DLD1 (cell line): ENCODE measurements around the gene STK33.

ENCODE experiments used
- in situ Hi-C: cut with HindIII; loops from 2 replicates; pipeline ENCODE4 v1.10.0; 2017; ENCODE audit warnings: low sequenced_read_pairs

STK33 gene

DNA sequence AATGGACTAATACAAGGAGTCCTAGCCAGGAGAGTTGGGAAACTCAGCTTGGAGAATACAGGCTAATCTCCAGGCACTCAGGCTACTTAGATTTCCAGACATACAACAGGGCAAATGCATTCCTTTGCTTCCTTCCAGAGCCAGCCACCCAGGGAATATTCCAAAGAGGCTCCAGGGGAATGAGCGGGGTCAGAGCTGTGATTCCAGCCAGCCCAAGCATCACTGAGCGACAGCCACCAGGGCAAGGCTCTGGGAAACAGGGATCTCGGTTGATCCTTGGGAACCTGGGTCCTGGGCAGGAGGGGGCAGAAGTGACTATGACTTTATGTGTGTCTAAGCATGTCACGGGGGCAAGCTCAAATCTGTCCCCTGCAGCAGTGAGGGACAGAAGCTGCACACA is 218.1 kb downstream of the STK33 start:
- in situ Hi-C loops, result no loop called here

DNA sequence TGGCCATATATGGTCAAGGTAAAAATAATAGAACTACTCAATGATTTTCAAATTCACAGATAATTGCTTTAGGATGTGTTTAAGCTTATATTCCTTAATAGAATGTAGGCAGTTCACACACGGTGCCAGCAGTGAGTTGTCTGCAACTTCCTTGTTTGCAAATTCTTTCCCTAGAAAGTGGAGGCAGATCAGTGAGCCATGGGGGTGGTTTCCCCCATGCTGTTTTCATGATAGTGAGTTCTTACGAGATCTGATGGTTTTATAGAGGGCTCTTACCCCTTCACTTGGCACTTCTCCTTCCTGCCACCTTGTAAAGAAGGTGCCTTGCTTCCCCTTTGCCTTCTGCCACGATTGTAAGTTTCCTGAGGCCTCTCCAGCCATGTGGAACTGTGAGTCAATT is 218.6 kb downstream of the STK33 start:
- in situ Hi-C loops, result no loop called here

DNA sequence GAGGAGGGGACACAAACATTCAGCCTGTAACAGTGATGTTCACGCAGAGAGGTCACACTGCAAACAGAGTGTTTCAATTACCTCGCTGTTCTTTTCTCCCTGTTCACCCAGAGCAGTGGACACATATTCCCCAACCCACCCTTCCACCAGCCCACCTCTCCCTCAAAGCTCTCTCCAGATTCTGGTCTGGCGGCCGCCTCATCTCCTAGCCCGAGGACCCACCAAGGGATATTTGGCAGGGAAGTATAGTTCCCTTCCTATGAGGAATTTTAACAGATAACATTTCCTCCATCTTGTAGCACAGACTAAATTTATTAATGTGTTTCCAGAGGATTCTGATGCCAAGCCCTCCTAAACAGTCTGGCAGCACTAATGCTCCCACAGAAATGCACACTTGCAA is 219.3 kb downstream of the STK33 start:
- in situ Hi-C loops, result no loop called here

DNA sequence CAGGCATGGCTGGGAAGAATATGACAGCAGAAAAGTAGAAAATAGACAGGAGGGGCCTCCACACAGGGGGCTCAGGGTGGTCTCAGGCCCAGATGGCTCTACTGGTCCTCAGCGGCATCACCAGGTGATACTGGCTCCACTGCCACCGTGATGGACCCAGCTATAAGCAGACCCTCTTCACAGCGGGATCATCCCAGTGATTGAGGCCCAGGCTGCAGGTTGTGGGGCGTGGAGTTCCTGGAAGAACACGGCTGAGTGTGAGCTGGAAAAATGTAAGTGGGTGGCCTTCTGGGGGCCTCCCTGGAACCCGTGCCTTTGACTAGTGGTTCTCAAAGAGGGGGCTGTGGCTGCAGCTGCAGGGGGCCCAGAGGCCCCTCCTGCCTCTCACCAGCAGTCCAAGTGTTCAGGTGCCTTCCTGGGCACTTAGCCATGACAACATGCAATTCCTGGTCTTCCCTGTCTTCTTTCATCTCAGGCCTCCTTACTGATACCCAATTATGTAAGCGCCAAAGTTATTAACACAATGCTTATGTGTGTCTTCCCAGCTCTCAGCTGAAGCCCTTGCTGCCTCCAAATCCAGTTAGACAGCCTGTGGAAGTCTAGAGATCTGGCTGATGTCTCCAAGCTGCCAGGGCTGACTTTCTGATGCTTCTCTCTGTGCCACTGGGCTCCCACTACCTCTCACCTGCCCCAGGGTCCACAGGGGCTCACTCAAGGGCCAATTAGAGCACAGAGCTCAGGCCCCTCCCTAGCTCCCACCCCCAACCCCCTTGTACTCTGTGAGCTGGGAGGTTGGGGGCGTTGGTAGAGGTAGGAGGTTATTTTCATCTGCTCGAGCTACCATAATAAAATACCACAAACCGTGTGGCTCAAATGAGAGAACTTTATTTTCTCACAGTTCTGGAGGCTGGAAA is 220.3 kb downstream of the STK33 start:
- in situ Hi-C loops, result no loop called here

DNA sequence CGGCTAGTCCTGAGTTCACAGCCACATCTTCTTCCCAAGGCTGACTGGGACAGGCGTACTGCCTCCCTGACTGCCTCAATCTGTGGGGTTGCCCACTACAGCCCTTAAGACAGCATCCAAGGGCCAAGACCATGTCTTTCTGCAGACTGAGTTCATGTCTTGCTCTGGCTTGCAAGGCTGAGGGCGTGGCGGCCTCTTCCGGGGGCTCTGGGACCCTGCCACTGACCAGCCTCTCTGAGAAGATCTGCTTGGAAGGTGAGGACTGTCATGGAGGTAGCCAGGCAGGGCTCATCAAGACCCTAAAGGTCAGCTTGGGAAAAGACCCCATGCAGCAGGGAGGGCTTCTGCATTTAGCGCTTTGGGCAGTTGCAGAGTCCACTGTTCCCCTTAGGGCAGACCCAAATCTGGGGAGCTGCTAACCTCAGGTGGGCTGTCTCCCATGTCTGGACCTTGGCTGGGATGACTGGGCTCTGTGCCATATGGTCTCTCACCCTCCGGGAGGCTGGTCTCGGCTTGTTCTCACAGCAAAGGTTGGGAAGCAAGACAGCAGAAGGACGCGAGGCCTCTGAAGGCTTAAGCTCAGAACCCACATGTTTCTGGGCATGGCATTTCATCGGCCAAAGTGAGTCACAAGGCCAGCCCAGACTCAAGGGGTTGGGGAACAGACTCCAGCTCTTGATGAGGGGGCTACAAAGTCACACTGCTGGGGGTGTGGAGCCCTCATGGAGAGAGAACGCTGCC is 221.2 kb downstream of the STK33 start:
- in situ Hi-C loops, result no loop called here

DNA sequence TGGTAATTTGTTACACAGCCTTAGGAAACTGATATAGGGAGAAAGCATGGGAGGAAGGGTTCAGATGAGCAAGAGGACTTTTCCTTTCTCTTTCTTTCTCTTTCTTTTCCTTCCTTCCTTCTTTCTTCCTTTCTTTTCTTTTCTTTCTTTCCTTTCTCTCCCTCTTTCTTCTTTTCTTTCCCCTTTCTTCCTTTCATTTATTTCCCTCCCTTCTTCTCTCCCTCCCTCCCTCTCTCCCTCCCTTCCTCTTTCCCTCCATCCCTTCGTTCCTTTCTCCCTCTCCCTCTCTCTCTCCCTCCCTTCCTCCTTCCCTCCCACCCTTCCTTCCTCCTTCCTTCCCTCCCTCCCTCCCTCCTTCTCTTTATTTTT is 222.5 kb downstream of the STK33 start:
- in situ Hi-C loops, result no loop called here

DNA sequence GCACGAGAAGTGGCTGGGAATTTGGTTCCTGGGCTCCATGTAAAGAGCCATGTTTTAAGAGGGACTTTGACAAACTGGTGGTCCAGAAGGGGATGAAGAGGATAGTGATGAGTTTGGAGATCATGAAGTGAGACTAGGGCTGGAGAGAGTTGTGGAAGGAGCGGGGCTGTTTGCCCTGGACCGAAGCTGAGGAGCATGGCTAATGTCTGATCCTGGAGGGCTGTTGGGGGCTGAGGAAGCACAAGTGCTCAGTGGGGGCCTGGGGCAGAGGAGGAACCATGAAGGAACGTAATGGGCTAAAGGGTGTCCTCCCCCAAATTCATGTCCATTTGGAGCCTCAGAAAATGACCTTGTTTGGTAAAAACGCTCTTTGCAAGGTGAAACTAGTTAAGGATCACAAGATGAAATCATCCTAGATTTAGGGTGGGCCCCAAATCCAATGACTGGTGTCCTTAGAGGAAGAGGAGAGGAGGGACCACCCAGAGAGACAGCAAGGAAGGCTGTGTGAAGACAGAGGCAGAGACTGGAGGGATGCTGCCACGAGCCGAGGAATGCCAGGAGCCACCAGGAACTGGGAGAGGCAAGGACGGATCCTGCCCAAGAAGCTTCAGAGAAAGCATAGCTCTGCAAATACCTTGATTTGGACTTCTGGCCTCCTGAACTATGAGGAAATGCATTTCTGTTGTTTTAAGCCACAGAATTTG is 223.1 kb downstream of the STK33 start:
- in situ Hi-C loops, result no loop called here

DNA sequence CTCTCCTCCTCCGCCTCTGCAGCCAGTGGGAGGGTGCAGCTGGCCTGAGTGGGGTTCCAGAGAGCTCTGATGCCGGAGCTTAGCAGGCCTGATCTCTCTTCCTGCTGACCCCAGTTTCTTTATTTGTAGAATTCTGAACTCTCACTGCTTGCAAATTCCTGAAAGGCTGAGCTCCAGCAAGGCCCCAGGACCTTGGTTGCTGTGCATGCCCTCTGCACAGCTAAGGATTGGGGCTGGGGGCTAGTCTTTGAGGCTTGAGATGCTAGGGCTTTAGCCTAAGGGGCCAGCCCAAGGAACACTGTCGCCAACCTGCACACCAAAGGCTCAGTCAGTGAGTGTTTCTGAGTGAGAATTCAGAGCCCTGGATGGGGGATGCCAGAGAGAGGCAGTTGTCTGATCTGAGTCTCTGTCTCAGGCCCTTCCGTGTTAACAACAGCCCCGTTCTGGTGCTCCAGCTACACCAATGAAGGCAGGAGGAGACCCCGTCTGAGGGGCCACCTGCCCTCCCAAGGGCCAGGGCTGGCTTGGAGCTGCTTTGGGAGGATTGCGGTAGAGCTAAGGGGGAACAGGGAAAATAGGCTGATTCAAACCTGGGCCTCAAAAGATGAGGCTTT is 224.3 kb downstream of the STK33 start:
- in situ Hi-C loops, result no loop called here

DNA sequence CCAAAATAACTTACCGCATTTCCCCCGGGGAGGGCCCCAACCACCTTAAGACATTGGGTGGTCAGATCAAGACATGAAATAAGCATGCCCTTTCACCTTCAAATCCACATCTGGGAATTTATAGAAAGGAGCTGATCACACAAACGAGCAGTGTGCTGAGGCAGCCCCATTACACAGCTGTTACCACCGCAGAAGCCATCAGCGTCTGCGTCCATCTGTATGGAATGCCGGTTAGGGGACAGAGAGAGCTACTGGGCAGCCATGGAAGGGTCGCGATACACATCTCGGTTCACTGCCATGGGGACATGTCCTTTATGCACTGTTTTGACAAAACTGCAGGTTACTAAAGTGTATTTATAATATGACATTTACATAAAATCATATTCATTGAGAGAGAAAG is 225.3 kb downstream of the STK33 start:
- in situ Hi-C loops, result no loop called here

DNA sequence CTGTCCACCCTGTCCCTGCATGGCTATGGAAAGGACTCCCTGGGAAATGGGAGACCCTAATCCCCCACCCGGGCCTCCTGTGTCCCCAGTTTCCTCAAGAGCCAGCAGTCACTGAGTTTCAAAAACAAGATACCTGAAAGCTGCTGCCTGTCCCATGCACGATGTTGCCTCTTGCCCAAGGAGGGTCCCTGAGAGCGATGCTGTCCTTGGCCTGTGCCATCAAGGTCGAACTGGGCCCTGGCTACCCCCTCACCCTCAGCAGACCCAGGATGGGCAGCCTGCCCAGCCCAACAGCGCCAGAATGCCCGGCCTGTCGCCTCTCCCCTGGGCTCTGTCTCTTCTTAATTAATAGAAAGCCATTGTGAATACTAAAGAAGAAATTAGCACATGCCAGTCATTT is 225.8 kb downstream of the STK33 start:
- in situ Hi-C loops, result no loop called here

DNA sequence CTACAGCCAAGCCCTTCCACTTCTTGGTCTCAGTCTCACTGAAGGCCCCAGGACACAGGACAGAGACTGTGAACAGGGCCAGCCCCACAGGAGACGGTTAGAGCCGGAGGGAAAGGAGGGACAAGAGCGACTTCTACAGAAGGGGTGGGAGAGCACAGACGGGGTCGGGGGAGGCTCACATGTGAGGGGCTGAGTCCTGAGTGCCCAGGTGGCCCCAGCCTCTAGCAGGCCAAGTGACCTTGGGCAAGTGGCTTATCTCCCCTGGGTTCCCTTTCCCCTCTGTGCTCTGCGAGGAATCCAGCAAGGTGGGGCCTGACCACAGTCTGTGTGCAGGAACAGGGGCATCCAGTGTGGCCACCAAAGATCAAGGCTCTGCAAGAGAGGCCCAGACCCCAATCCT is 227.7 kb downstream of the STK33 start:
- in situ Hi-C loops, result no loop called here

DNA sequence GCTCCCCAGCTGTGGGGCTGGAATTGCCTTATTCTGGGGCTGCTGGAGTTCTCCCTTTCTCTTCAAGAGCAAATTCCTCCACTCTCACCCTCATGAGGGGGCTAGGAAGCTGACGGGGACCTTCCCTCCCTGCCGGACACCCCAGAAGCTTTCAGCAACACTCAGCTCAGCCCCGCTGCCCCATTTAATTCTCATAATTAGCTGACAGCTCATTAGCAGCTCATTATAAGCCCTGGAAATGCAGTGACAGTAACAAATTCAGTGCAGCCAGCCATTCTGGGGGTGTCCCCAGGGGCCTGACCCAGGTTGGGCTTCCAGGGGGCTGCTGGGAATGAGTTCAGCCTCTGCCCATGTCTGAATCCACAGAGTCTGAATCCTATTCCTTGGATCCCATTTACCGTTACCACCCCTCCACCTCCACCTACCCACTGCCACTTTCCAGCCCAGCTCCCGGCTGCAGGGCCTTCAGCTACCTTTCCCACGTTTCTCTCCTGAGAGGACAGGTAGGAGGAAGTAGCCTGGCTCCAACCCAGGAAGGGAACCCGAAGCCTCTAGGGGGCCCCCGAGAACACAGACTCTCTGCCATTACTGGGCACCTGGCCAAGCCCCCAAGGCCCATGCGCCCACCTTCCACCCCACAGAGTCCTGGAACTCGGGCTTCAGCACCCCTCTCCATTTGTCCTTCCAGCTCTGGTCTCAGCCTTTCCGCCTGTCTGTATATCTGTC is 228.6 kb downstream of the STK33 start:
- in situ Hi-C loops, result no loop called here

DNA sequence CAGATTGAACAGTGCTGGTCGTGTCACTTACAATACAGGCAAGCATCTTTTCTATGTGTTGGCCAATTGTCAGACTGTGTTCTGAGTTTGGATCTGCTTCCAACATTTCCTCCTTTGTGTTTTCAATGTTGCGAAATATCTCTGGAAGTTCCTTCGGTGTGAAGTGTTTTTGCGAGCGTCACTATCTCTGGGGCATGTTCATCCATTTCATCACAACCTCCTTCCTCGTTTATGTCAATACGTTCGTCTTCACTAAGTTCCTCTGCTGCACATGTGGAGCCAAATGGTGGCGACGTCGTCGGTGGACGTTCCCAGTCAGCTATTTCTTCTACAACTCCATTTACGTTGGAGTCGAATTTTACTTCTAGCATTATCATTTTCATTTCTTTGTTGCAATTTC is 230.1 kb downstream of the STK33 start:
- in situ Hi-C loops, result no loop called here

DNA sequence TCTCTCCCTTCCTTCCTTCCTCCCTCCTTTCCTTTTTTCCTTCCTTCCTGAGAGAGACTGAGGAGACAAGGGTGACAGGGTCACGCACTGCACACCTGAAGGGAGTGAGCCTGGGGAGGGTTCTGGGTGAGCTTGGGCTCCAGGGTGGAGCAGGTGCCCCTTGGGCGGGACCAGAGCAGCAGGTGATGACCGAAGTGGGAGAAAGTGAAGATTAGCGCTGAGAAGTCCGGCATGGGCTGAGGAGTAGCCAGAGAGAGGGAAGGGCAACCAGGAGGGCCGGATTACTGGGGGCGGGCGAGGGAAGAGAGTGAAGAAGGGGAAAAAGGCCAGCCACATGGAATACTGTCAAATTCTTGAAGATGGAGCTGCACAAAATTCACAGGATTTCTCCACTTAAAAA is 231.1 kb downstream of the STK33 start:
- in situ Hi-C loops, result no loop called here

DNA sequence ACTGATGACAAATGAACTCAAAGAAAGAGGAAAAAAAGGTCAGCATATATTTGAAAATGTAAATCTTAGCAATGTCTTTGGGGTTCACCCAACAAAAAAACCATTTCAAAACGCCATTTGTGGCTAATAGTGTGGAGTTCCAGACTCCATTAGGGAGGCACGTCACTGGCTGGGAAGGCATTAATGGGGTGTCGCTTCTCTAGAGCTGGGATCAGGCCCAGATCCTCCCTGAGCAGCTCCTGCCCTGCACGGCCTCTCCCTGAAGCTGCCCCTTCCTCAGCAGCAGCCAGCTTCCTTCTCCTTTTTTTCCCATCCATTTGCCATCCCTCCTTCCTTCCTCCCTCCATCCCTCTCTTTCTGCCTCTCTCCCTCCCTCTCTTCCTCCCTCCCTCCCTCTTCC is 231.5 kb downstream of the STK33 start:
- in situ Hi-C loops, result no loop called here

DNA sequence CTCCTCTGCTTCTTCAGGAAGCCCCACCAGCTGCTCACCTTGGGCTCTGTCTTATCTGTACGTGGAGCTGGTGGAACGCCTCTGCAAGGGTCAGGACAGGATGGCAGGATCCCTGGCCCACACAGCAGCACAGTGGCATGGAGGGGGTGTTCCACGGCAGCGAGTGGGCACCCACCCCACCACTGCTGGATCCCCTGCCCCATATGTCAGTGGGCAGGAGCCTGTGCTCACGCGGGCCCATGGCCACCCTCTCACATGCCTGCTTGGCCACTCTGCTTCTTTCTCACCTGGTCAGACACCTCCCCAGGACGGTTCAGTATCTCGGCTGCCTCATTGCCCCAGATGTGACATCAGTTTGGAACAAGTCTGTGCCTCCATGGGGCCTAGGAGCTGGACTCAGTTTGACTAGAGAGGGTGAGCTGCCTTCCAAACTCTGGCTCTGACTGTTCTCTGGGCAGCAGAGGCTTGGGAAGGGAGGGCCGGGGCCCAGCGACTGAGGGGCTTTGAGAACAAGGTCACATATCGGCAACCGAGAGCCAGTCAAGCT is 232.3 kb downstream of the STK33 start:
- in situ Hi-C loops, result no loop called here

DNA sequence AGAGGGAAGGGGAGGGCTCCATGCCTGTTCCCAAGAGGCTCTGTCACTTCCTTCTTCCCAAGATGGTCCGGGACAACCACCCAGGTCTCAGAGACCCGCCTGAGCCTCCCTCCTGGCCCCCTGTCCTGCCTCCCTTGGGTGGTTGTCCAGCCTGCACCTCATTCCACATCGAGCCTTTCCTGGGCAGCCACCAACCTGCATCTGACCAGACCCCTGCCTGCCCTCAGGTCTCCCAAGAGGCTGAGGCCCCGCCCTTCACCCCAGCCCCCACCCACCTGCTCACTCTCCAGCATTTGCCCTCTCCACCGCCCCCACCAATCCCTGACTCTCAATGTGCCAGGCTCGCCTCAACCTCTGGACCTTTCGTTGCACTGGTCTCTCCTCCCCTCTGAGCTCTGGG is 232.8 kb downstream of the STK33 start:
- in situ Hi-C loops, result no loop called here

DNA sequence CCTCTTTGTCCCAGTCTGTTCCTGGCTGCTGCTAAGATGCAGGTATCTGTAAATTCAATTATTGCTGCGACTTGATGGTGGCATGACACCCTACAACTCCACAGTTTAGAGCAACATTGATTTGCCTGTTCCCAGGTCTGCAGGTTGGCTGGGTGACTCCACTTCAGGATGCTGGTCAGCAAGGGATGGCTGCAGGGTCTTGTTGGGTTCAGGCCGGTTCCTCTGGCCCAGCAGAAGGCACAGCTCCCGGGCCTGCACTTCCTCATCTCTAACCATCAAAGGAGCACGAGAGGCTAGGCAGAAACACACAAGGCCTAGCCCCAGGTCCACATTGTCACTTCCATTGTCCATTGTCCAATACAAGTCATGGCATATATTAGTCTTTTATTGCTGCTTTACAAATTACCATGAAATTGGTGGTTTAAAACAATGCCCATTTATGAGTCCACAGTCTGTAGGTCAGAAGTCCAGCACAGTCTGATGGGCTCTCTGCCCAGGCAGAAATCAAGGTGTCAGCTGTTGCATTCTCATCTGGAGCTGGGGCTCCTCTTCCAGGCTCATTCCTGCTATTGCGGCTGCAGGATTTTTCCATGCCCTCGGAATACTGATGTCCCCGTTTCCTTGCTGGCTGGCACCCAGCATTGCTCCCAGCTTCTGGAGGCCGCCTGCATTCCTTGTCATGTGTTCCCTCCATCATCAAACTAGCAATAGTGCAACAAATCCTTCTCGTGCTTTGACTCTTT is 233.8 kb downstream of the STK33 start:
- in situ Hi-C loops, result no loop called here

DNA sequence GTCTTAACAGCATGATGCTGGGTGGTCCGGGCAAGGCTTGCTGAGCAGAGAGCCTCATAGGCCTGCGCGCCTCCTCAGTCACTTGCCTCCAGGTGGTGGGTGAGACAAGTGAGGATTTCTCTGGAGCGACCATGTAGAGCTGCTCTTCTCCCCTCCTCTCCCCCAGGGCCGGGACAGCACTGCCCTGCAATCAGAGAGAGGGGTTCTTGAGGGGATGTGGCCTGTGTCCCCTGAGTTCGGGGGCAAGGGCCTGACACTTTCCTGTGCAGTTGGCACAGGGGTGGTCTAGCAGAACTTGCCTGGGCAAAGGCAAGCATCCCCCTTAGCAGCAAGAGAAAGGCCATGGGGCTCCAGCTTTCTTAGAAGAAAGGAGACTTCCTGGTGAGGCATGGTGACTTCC is 234.5 kb downstream of the STK33 start:
- in situ Hi-C loops, result no loop called here
